ENCODE measurements around the gene CEMP1.
"Not testable (repeated sequence)": the region's sequence is repeated elsewhere in the genome, so short reads cannot be mapped to it uniquely, and the experiment has no call there.

- TF ChIP-seq CTCF (IDR thresholded peaks at IDR 0.05); EZH2 (IDR thresholded peaks at IDR 0.05; ENCODE audit: borderline replicate concordance, insufficient read depth, low read depth, low read length, poor library complexity, severe bottlenecking): not testable (repeated sequence)
Observed at GRCh38 chr16:2533142-2533755, 2.0 kb upstream of the CEMP1 start.
